SK-N-SH (cell line): Measurements from ENCODE around the gene APBA2. TPM values are rescaled to one million over a fixed set of nuclear protein-coding genes. Genes with fewer than 3 reads are reported as not detected.

Experiments
- CTCF ChIA-PET: fragments of 300-600, 350-600 bp; formaldehyde crosslinking; extraction: SDS; loops from one replicate; lab custom pipeline; 2021; lab: Yijun Ruan, JAX
- POLR2A ChIA-PET: fragments of 350-600 bp; sonication (Branson Sonifier 250); formaldehyde crosslinking; extraction: SDS; loops from one replicate; lab custom pipeline; 2020; ENCODE audit warnings: antibody characterized with exemption, inconsistent platforms; lab: Yijun Ruan, JAX
- DNase-seq: peaks from one replicate; pipeline ENCODE4 v3.0.0; 2012
- H2AFZ ChIP-seq: fragments of 200-600 bp; sonication (generic); 2 replicates; pipeline ENCODE4 v1.8.1; 2016; ENCODE audit warnings: antibody characterized with exemption, mild to moderate bottlenecking, low read depth
- H3F3A ChIP-seq: fragments of 200-600 bp; sonication (generic); replicated peaks from 2 replicates; pipeline ENCODE3; 2016; ENCODE audit warnings: antibody characterized with exemption, mild to moderate bottlenecking; ENCODE audit not compliant: insufficient read depth
- H3K27ac ChIP-seq, 2 experiments: fragments of 200-500 bp in 1 of 2; fragments of 200-600 bp in 1 of 2; sonication (Bioruptor generic) in 1 of 2; sonication (generic), shearing (Covaris generic) in 1 of 2; 2 replicates each; pipeline versions ENCODE4 v1.5.1 to v1.6.1; 2014 to 2016; ENCODE audit warnings: low read depth in 2 of 2, inconsistent platforms in 1 of 2, low read length in 1 of 2, mild to moderate bottlenecking in 1 of 2, mixed read lengths in 1 of 2
- H3K27me3 ChIP-seq: fragments of 200-600 bp; sonication (generic), shearing (Covaris generic); 2 replicates; pipeline ENCODE4 v1.6.1; 2016; ENCODE audit warnings: mixed run types; ENCODE audit not compliant: insufficient read depth
- H3K36me3 ChIP-seq, 2 experiments: fragments of 200-500 bp in 1 of 2; fragments of 200-600 bp in 1 of 2; sonication (Bioruptor generic) in 1 of 2; sonication (generic) in 1 of 2; replicated peaks in 1 of 2; 2 replicates each; pipeline versions ENCODE3 to v1.5.1; 2014 to 2016; ENCODE audit warnings: low read length in 1 of 2, mild to moderate bottlenecking in 1 of 2; ENCODE audit not compliant: insufficient read depth in 2 of 2, control insufficient read depth in 1 of 2
- H3K4me1 ChIP-seq, 2 experiments: fragments of 200-500 bp in 1 of 2; fragments of 200-600 bp in 1 of 2; sonication (Bioruptor generic) in 1 of 2; sonication (generic), shearing (Covaris generic) in 1 of 2; 2 replicates each; pipeline versions ENCODE4 v1.5.1 to v1.6.1; 2014 to 2016; ENCODE audit warnings: low read depth in 1 of 2, low read length in 1 of 2, mixed run types in 1 of 2; ENCODE audit not compliant: insufficient read depth in 2 of 2, control insufficient read depth in 1 of 2
- H3K4me2 ChIP-seq: fragments of 200-600 bp; sonication (generic), shearing (Covaris generic); 2 replicates; pipeline ENCODE4 v1.6.1; 2017; ENCODE audit warnings: mixed run types
- H3K4me3 ChIP-seq, 2 experiments: fragments of 200-500 bp in 1 of 2; fragments of 200-600 bp in 1 of 2; sonication (Bioruptor generic) in 1 of 2; sonication (generic), shearing (Covaris generic) in 1 of 2; 2 replicates each; pipeline versions ENCODE4 v1.5.1 to v1.8.1; 2014 to 2016; ENCODE audit warnings: low read depth in 2 of 2, inconsistent platforms in 1 of 2, low read length in 1 of 2, mild to moderate bottlenecking in 1 of 2, mixed read lengths in 1 of 2, moderate library complexity in 1 of 2
- H3K79me2 ChIP-seq: fragments of 200-600 bp; sonication (generic); 2 replicates; pipeline ENCODE4 v1.8.1; 2017; ENCODE audit warnings: mild to moderate bottlenecking; ENCODE audit not compliant: insufficient read depth
- H3K9ac ChIP-seq: fragments of 200-600 bp; sonication (generic); 2 replicates; pipeline ENCODE4 v1.6.1; 2017; ENCODE audit warnings: mixed run types
- H3K9me2 ChIP-seq: fragments of 200-600 bp; sonication (generic); 2 replicates; pipeline ENCODE4 v1.6.1; 2017; ENCODE audit warnings: mixed run types
- H3K9me3 ChIP-seq: fragments of 200-600 bp; sonication (generic); 2 replicates; pipeline ENCODE4 v1.6.1; 2017; ENCODE audit warnings: mixed run types, mild to moderate bottlenecking, moderate library complexity
- H4K20me1 ChIP-seq: fragments of 200-600 bp; sonication (generic); 2 replicates; pipeline ENCODE4 v1.6.1; 2017; ENCODE audit warnings: mild to moderate bottlenecking, mixed run types; ENCODE audit not compliant: insufficient read depth
- CHD2 ChIP-seq: fragments of 150-350 bp; IDR thresholded peaks from 2 replicates; pipeline ENCODE4 v1.6.1; 2018; ENCODE audit warnings: low read length; ENCODE audit not compliant: partially characterized antibody
- EP300 ChIP-seq, 2 experiments: IDR thresholded peaks; 2 replicates each; pipeline versions ENCODE4 v1.4.0 to v1.6.1; 2012; ENCODE audit warnings: borderline replicate concordance in 1 of 2, low read depth in 1 of 2, low read length in 1 of 2
- EZH2phosphoT487 ChIP-seq: fragments of 200-600 bp; sonication (generic); IDR thresholded peaks from 2 replicates; pipeline ENCODE4 v1.6.1; 2017; ENCODE audit warnings: low read depth, mixed run types, mild to moderate bottlenecking, antibody characterized with exemption, moderate library complexity, borderline replicate concordance
- GATA2 ChIP-seq: sonication (generic); formaldehyde crosslinking; IDR thresholded peaks from 2 replicates; pipeline ENCODE4 v1.5.0; 2020; ENCODE audit warnings: mild to moderate bottlenecking, missing genetic modification reagents
- POLR2AphosphoS5 ChIP-seq: IDR thresholded peaks from 2 replicates; pipeline ENCODE4 v1.6.1; 2012; ENCODE audit warnings: low read depth, low read length
- TEAD4 ChIP-seq: IDR thresholded peaks from 2 replicates; pipeline ENCODE4 v1.4.0; 2012; ENCODE audit warnings: mild to moderate bottlenecking, borderline replicate concordance; ENCODE audit not compliant: insufficient read depth
- WGBS: methylation state at CpG from one replicate; pipeline ENCODE4 v1.1.6; 2017; ENCODE audit warnings: low lambda C conversion rate; 5-methylcytosine and 5-hydroxymethylcytosine counted together
- polyA plus RNA-seq, 3 experiments: library from polyadenylated mRNA; depleted of rRNA; stranded (reverse); fragments of >200 nt; gene quantifications; 2 replicates each; pipeline ENCODE4 v1.2.3, GENCODE V29; 2012
- TF ChIP-seq, protein P1 (sequence below): IDR thresholded peaks from 2 replicates; pipeline ENCODE4 v1.4.0; 2012; ENCODE audit warnings: low read depth, borderline replicate concordance
- TF ChIP-seq, protein P2 (sequence below): fragments of 150-350 bp; IDR thresholded peaks from 2 replicates; pipeline ENCODE4 v1.6.1; 2016; ENCODE audit warnings: mild to moderate bottlenecking, low read depth, low read length
- TF ChIP-seq, protein P3 (sequence below): IDR thresholded peaks from 2 replicates; pipeline ENCODE4; 2012

APBA2 gene
- polyA plus RNA-seq, 1 of the 3 experiments (the other 2 are of a cell fraction), result 12.7 TPM

DNA sequence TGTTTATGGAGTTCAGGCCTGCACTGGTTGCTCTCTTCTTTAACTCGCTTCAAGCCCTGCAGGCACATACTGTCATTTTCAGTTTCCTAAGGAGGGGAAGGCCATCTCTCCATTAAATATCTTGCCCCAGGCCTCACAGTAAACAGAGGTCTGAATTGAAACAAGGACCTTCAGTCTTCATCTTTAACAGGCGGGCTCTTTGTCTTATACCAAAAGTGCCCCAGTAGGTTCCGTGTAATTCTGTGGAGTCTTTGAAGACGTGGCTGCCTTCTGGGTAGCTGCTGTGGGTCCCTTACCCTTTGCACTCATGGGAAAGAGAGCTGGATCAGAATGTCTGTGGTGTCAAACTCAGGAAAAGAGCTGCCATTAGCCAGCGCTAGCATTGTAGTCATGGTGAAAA lies 161.2 kb downstream of the APBA2 start:
- Histone ChIP-seq H3K9me3 (no peaks in the 10 kb centered on the region), H3K4me1 (peaks cover 6 to 47% of the 10 kb centered on the region in 2 experiments; a peak in 3 of 4 replicates), H3K36me3 (no peaks in the 10 kb centered on the region), H3K79me2 (no peaks in the 10 kb centered on the region), H3K4me3 (no peak overlapping the region)
- 88% methylated on average over 5 of the region's 5 CpGs for WGBS
- POLR2A ChIA-PET, result no interaction called here
- DNase-seq, result no peak
- TF ChIP-seq CHD2 (no peak), EP300 (IDR thresholded peaks at IDR 0.05; ENCODE audit: borderline replicate concordance in 1 of 2, low read depth in 1 of 2, low read length in 1 of 2) (no peak), GATA2 (CRISPR knock-in tag) (no peak), TEAD4 (no peak), EZH2phosphoT487 (no peak), POLR2AphosphoS5 (no peak)
- TF ChIP-seq, protein P1, sequence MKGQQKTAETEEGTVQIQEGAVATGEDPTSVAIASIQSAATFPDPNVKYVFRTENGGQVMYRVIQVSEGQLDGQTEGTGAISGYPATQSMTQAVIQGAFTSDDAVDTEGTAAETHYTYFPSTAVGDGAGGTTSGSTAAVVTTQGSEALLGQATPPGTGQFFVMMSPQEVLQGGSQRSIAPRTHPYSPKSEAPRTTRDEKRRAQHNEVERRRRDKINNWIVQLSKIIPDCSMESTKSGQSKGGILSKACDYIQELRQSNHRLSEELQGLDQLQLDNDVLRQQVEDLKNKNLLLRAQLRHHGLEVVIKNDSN, result no peak
- TF ChIP-seq, protein P2, sequence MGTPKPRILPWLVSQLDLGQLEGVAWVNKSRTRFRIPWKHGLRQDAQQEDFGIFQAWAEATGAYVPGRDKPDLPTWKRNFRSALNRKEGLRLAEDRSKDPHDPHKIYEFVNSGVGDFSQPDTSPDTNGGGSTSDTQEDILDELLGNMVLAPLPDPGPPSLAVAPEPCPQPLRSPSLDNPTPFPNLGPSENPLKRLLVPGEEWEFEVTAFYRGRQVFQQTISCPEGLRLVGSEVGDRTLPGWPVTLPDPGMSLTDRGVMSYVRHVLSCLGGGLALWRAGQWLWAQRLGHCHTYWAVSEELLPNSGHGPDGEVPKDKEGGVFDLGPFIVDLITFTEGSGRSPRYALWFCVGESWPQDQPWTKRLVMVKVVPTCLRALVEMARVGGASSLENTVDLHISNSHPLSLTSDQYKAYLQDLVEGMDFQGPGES, result no peak
- TF ChIP-seq, protein P3, sequence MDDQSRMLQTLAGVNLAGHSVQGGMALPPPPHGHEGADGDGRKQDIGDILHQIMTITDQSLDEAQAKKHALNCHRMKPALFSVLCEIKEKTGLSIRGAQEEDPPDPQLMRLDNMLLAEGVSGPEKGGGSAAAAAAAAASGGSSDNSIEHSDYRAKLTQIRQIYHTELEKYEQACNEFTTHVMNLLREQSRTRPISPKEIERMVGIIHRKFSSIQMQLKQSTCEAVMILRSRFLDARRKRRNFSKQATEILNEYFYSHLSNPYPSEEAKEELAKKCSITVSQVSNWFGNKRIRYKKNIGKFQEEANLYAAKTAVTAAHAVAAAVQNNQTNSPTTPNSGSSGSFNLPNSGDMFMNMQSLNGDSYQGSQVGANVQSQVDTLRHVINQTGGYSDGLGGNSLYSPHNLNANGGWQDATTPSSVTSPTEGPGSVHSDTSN, result no peak
- TF ChIP-seq, all 33 proteins: peak for 0
- Histone ChIP-seq H3K9ac (no peak overlapping the region), H3K4me2 (no peak overlapping the region), H3F3A (peaks cover 4% of the 10 kb centered on the region), H4K20me1 (no peaks in the 10 kb centered on the region), H3K27ac (no peak overlapping the region), H3K9me2 (no peaks in the 10 kb centered on the region), H2AFZ (no peak overlapping the region), H3K27me3 (no peaks in the 10 kb centered on the region)
- CTCF ChIA-PET, result interaction anchor here (1.6 kb wide), 1 partner anchor 14 kb away, joined by 4 read pairs; no protein-coding TSS in a partner anchor

GRCh38 chr15:29048011-29048410 lies 162.2 kb downstream of the APBA2 start:
- Histone ChIP-seq H4K20me1 (no peaks in the 10 kb centered on the region), H3K27me3 (no peaks in the 10 kb centered on the region), H3K79me2 (no peaks in the 10 kb centered on the region), H3K9ac (no peak overlapping the region), H3K9me3 (no peaks in the 10 kb centered on the region), H3K36me3 (no peaks in the 10 kb centered on the region), H3K4me1 (peaks cover 6 to 42% of the 10 kb centered on the region in 2 experiments; a peak in 3 of 4 replicates), H3K9me2 (no peaks in the 10 kb centered on the region), H2AFZ (no peak overlapping the region), H3K4me2 (no peak overlapping the region), H3K27ac (no peak overlapping the region), H3F3A (peaks cover 4% of the 10 kb centered on the region), H3K4me3 (no peak overlapping the region)
- POLR2A ChIA-PET, result no interaction called here
- TF ChIP-seq, protein P2, result no peak
- CTCF ChIA-PET, result no interaction called here
- 88% methylated on average over 9 of the region's 9 CpGs for WGBS
- DNase-seq, result no peak
